GM23248 (cell line): ENCODE data around the gene GEMIN5.

Experiments
- EZH2 ChIP-seq: fragments of 200-600 bp; sonication (generic); IDR thresholded peaks from 2 replicates; pipeline ENCODE4 v1.6.1; 2018; ENCODE audit warnings: antibody characterized with exemption, mild to moderate bottlenecking; ENCODE audit not compliant: insufficient read depth, poor library complexity, severe bottlenecking
- EZH2phosphoT487 ChIP-seq: fragments of 200-600 bp; sonication (generic); IDR thresholded peaks from 2 replicates; pipeline ENCODE4 v1.6.1; 2018; ENCODE audit warnings: antibody characterized with exemption, moderate library complexity, mild to moderate bottlenecking, low read depth; ENCODE audit not compliant: insufficient read depth

GRCh38 chr5:154893381-154893780, 44.6 kb downstream of the GEMIN5 start:
- TF ChIP-seq EZH2, result no peak
- TF ChIP-seq EZH2phosphoT487, result no peak
